M059J (cell line): ENCODE measurements around the gene E2F1. TPM values are rescaled to one million over a fixed set of nuclear protein-coding genes. Genes with fewer than 3 reads are reported as not detected.

Source experiments
- DNase-seq: peaks from one replicate; pipeline ENCODE4 v3.0.0-alpha.2; 2012; ENCODE audit warnings: low read depth
- total RNA-seq: library from RNA; depleted of rRNA; stranded (reverse); fragments of >200 nt; shearing (Covaris generic); gene quantifications from 2 replicates; pipeline ENCODE4 v1.2.3, GENCODE V29; 2014

Gene E2F1
- total RNA-seq, 1 experiment from 2014 or later: 67.8 TPM

- no peak for DNase-seq
Measured at GRCh38 chr20:33687993-33688937, 2.1 kb upstream of the E2F1 start.

DNA sequence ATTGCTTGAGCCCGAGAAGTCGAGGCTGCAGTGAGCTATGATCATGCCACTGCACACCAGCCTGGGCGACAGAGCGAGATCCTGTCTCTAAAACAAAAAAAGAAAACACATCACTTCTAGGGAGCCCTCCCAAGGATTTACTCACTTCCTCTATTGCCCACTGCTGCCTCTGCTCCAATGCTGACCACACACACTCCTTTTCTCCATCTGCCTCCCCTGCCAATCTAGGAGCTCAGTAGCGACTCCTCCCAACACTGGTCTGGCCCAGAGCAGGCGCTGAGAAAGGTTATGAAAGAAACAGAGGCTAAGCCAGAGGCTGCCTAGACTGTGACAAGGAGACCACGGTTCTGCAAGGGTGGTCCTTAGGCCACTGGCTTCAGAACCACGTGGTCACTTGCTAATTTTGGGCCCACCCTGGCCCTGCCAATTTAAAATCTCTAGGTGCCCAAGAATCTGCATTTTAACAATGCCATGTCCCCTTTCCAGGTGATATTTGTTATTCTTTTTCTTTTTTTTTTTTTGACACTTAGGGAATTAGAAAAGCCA, 1.3 kb upstream of the E2F1 start:
- peak; percentile 66 for DNase-seq

DNA sequence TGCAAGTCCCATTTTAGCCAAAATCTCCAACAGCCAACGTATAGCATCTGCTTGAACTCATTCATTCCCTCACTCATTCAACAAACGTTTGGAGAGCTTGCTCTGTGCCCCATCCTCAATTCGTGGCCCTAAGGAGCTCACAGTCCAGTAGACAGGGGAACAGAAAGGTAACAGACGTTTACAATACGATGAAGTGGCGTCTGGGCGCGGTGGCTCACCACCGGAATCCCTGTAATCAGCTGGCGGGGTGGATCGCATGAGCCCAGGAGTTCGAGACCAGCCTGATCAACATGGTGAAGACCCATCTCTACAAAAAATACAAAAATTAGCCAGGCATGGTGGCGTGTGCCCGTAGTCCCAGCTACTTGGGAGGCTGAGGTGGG, 790 bp upstream of the E2F1 start:
- no peak for DNase-seq

- DNase-seq: peak; percentile 53
Measured at GRCh38 chr20:33685328-33686099, 671 bp downstream of the E2F1 start.

DNA sequence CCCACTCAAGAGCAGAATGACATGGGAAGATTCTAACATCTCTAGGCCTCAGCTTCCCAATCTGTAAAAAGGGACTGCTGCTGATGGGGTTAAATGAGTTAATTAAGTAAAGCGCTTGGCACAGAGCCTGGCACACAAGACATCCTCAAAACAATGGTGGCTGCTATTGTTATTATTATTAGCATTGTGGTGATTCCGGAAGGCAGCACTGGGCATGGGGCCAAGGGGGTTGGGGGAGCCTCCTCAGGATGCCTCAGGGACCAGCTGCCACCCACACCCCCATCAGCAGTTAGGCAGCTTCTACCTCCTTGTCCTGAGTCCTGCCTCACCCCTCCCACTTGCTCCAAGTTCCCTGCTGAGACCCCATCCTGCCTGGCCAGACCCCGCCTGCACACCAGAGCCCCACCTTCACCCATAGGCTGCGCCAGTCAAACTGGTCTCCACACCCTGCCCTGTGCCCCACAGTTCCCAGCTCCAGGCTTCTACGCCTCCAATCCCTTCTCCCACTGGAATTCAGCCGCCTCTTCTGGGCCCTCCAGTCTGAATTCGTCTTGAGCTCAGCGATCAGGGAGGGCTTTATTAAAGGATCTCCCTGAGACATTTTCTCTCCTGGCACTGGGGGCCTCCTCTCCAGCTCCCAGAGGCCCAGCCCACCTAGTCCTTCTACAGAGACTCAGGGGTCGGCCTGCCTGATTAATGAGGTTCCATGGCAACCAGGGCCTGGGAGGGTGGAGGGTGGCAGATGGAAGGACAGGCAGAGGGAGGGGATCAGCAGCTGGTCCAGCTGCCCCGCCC, 1.5 kb downstream of the E2F1 start:
- no peak for DNase-seq

DNA sequence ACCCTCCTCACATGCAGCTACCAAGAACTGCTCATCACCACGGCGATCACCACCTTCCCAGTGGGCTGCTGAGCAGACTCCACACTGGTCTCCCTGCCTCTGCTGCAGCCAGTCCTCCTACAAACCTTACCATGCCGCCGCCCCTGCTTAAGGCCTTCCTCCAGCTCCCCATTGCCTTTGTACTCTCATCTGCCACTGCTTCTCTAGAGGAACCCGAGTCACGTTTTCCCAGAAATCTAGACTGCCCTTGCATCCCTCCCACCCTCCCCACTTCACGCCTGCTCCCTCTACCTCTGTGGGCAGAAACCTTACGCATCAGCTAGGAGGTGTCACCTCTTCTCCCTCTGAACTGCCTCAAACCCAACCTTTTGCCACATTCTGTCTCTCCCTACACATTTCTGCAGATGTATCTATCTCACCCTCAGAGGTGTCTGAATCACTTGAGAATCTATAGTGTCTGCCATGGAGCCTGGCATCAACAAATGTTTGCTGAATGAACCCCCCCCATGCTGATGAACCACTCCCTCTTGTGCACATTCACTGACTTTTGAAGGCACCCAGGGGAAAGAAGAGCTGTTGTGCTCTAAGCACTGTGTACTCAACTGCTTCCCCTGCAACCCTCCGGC, 4.3 kb downstream of the E2F1 start:
- DNase-seq: no peak

- no peak for DNase-seq
Measured at GRCh38 chr20:33681288-33681687, 4.9 kb downstream of the E2F1 start.

- DNase-seq: no peak
Measured at GRCh38 chr20:33680686-33681085, 5.5 kb downstream of the E2F1 start.

DNA sequence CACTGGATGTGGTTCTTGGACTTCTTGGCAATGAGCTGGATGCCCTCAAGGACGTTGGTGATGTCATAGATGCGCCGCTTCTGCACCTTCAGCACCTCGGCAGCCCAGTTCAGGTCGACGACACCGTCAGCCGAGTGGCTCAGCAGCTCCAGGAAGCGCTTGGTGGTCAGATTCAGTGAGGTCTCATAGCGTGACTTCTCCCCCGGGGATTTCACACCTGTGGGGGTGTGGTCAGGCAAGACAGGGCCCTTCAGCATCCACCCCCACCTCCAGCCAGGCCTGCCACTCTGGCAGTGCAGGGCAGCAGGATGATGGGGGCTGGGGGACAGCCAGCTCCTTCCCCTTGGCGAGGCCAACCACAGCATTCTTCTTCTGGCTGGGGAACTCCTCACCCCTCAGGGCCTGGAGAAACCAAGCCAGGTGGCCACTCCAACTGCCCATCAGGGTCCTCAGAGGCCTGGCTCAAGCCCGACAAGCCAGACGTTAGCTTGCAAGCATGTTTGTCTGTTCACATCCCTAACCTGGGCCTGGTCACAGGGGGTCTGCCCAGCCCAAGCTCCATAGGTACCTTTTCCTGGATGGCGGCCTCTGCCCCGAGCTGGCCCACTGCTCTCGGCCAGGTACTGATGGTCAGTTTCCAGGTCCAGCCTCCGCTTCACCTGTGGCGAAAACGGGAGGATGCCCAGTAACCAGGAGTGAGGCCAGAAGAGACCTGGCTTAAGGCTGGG, 6.3 kb downstream of the E2F1 start:
- DNase-seq: no peak

DNA sequence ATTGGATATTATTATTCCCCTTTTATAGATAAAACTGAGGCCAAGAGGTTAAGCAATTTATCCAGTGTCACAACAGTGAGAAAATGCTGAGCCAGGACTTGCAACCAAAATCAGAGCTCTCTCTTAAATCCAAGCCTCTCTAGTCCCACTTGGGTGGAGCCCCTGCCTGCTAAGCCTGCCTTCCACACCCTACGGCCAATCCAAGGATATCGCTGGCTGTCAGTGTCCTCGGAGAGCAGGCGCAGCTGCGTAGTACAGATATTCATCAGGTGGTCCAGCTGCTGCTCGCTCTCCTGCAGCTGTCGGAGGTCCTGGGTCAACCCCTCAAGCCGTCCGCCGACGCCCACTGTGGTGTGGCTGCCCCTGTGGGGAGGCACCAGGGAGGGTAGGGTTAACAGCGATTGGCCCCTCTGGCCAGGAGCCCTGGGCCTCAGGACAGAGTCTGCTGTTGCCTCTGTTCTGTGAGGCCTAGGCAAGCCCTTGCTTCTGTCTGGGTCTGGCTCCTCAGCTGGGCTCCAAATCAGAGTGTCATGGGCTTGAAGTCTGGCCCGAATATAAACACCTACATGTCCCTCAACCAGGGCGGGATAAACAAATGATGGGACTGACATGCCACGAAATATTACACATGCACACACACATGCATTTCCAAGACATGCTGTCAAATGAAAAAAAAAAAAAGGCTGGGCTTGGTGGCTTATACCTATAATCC, 8.0 kb downstream of the E2F1 start:
- no peak for DNase-seq

- no peak for DNase-seq
Measured at GRCh38 chr20:33676652-33677645, 9.2 kb downstream of the E2F1 start.

DNA sequence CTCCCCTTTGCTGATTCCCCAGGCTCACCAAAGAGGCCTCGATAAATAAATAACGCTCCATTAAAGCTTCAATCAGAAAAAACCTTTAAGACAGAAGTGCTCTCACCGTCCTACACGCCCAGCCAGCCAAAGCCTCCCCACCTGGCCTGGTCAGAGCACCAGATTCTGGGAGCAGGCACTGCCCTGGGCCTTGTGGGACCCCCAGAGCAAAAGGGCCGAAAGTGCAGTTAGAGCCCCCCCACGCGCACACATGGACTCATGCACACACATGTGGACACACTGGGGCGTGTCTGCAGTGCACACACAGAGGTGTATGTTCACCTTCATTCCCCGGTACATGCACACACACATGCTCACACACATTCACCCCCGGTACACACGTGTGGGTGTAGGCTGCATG, 10.1 kb downstream of the E2F1 start:
- no peak for DNase-seq

GRCh38 chr20:33675136-33675959, 10.8 kb downstream of the E2F1 start:
- DNase-seq: no peak

DNA sequence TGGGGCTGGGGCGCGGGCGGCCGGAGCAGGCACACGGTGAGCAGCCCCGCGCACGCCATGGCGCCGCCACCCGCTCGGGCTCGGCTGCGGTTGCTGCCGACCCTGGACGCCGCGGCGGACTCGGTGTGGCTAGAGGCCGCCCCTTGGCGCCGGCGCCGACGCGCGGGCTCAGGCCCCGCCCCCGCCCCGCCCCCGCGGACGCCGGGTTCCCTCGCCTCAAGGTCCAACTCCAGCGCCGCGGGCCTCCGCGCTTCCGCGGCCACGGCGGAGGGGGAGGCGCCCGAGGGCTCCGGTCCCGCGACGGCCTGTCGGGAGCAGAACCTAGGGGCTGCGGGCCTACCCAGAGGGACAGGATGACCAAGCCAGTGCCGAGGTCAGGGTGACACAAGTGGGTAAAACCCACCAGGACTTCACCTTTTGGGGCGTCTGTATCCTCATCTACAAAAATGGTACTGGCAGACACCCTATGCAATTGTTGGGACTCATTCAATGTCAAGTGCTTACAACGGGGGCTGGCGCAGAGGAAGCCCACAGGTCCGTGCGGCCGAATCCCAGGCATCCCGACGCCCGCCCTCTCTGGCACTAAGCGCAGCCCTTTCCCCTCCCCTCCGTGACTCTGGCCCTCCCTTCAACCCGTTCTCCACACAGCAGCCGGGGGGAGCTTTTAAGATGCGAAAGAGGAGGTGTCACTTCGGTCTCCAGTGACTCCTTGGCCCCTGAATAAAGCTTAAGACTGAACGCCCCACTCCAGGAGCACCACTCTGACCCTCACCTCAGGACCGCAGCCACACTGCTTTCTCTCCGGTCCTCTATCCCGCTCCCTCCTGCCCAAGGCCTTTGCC, 11.7 kb downstream of the E2F1 start, which contains the start of gene NECAB3:
NECAB3 (minus strand) TSS at position 135 of the 842 bp plus-strand sequence; CDS start at position 59, 76 bp downstream.
- DNase-seq: peak; percentile 79

GRCh38 chr20:33673410-33674293, 12.5 kb downstream of the E2F1 start:
- peak; percentile 81 for DNase-seq

- DNase-seq: no peak
Measured at GRCh38 chr20:33673114-33673409, 13.1 kb downstream of the E2F1 start.
